GM19463 (cell line): ENCODE data around the gene NVL.
"Not testable (repeated sequence)": the region's sequence is repeated elsewhere in the genome, so short reads cannot be mapped to it uniquely, and the experiment has no call there.

Experiments used
- ATAC-seq: cut with Tn5 transposase; IDR thresholded peaks from one replicate; pipeline ENCODE4 v1.9.1; 2021; ENCODE audit warnings: mild to moderate bottlenecking, moderate library complexity; ENCODE audit not compliant: unreplicated experiment

The NVL gene

GRCh38 chr1:224338150-224338838 lies 8.3 kb upstream of the NVL start:
- no peak for ATAC-seq

- no peak for ATAC-seq
Measured at GRCh38 chr1:224333939-224334786, 4.2 kb upstream of the NVL start.

GRCh38 chr1:224333309-224333926 lies 3.4 kb upstream of the NVL start:
- peak; percentile 32 for ATAC-seq

GRCh38 chr1:224331824-224332223 lies 1.9 kb upstream of the NVL start:
- ATAC-seq: no peak

GRCh38 chr1:224331326-224331725 lies 1.4 kb upstream of the NVL start:
- ATAC-seq: no peak

- ATAC-seq: no peak
Measured at GRCh38 chr1:224329484-224329841, 509 bp downstream of the NVL start.

- ATAC-seq: no peak
Measured at GRCh38 chr1:224328644-224329043, 1.3 kb downstream of the NVL start.

GRCh38 chr1:224325959-224326358 lies 4.0 kb downstream of the NVL start:
- no peak for ATAC-seq

- ATAC-seq: no peak
Measured at GRCh38 chr1:224321706-224322105, 8.3 kb downstream of the NVL start.

GRCh38 chr1:224317383-224318045 lies 12.5 kb downstream of the NVL start:
- no peak for ATAC-seq

- no peak for ATAC-seq
Measured at GRCh38 chr1:224312025-224312424, 17.9 kb downstream of the NVL start.

GRCh38 chr1:224311503-224311902 lies 18.5 kb downstream of the NVL start:
- ATAC-seq: not testable (repeated sequence)

GRCh38 chr1:224308064-224308463 lies 21.9 kb downstream of the NVL start:
- ATAC-seq: no peak

- no peak for ATAC-seq
Measured at GRCh38 chr1:224304767-224305166, 25.2 kb downstream of the NVL start.

- no peak for ATAC-seq
Measured at GRCh38 chr1:224302947-224303346, 27.0 kb downstream of the NVL start.

- no peak for ATAC-seq
Measured at GRCh38 chr1:224301391-224301790, 28.6 kb downstream of the NVL start.

- no peak for ATAC-seq
Measured at GRCh38 chr1:224300346-224300745, 29.6 kb downstream of the NVL start.

GRCh38 chr1:224298346-224299330 lies 31.3 kb downstream of the NVL start:
- ATAC-seq: no peak

GRCh38 chr1:224294775-224295174 lies 35.2 kb downstream of the NVL start:
- ATAC-seq: no peak

GRCh38 chr1:224292419-224292818 lies 37.6 kb downstream of the NVL start:
- ATAC-seq: no peak
